ENCODE measurements around the gene TAB2. TPM values are rescaled to one million over a fixed set of nuclear protein-coding genes. Genes with fewer than 3 reads are reported as not detected.

The TAB2 gene
- total RNA-seq, 1 experiment from 2014 or later, result 52.2 TPM

DNA sequence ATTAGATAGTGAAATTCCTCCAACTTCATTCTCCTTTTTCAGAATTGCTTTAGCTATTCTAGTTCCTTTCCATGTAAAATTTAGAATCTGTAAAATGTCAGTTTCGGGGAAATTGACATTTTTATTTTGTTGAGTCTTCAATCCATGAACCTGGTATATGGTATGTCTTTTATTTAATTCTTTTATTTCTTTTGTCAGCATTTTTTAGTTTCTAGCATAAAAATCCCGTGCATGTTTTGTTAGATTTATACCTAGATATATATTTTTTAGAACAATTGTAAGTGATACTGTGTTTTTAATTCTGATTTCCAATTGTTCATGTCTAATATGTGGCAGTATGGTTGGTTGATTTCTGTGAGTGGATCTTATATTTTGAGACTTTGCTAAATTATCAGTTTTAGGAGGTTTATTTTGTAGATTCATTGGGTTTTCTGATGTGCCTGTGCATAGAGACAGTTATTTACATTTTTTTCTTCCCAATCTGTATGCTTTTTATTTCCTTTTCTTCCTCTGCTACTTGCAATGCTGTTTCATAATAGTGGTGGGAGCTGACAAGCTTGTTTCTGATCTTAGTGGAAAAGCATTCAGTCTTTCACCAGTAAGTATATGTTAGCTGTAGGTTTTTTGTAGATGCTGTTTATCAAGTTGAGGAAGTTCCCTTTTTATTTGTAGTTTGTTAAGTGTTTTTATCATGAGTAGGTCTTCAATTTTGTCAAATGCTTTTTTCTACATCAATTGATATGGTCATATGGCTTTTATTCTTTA is 13.7 kb downstream of the TAB2 start:
- no peak for DNase-seq (ENCODE audit: low spot score)
- Histone ChIP-seq H3K9me3 (ENCODE audit: low read depth, low read length, poor library complexity, severe bottlenecking) (no peaks in the 10 kb centered on the region), H3K4me3 (ENCODE audit: low read depth, low read length, poor library complexity, severe bottlenecking) (no peak overlapping the region), H3K27ac (ENCODE audit: low read depth, low read length, poor library complexity, severe bottlenecking) (no peak overlapping the region), H3K36me3 (ENCODE audit: insufficient read depth, low read length, poor library complexity, severe bottlenecking) (peaks cover under 1% of the 10 kb centered on the region), H3K4me1 (ENCODE audit: insufficient read depth, low read length, poor library complexity, severe bottlenecking) (peaks cover 21% of the 10 kb centered on the region), H3K27me3 (replicated peaks; ENCODE audit: insufficient read depth, low read depth, low read length, poor library complexity) (no peaks in the 10 kb centered on the region)
- TF ChIP-seq EZH2 (IDR thresholded peaks at IDR 0.05; ENCODE audit: borderline replicate concordance, low read depth, low read length, poor library complexity, severe bottlenecking), result no peak
- TF ChIP-seq, protein P1, sequence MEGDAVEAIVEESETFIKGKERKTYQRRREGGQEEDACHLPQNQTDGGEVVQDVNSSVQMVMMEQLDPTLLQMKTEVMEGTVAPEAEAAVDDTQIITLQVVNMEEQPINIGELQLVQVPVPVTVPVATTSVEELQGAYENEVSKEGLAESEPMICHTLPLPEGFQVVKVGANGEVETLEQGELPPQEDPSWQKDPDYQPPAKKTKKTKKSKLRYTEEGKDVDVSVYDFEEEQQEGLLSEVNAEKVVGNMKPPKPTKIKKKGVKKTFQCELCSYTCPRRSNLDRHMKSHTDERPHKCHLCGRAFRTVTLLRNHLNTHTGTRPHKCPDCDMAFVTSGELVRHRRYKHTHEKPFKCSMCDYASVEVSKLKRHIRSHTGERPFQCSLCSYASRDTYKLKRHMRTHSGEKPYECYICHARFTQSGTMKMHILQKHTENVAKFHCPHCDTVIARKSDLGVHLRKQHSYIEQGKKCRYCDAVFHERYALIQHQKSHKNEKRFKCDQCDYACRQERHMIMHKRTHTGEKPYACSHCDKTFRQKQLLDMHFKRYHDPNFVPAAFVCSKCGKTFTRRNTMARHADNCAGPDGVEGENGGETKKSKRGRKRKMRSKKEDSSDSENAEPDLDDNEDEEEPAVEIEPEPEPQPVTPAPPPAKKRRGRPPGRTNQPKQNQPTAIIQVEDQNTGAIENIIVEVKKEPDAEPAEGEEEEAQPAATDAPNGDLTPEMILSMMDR (conservative IDR thresholded peaks at IDR 0.05; ENCODE audit: low read depth, low read length), result no peak
- ChIA-PET POLR2A (ENCODE audit: low non-redundant PET) (interaction anchor here (0.6 kb wide), 1 partner anchor 329 kb away, joined by 3 read pairs; no protein-coding TSS in a partner anchor), CTCF (no interaction called here)
- intact Hi-C loops (cut with micrococcal nuclease; ENCODE audit: unreplicated experiment), result no loop called here
- no TSS peak for BruUV-seq (replicated peaks)

GRCh38 chr6:149331871-149332270 is 14.4 kb downstream of the TAB2 start:
- no peaks in the 10 kb centered on the region for H3K27me3 ChIP-seq (replicated peaks; ENCODE audit: insufficient read depth, low read depth, low read length, poor library complexity)
- no peaks in the 10 kb centered on the region for H3K9me3 ChIP-seq (ENCODE audit: low read depth, low read length, poor library complexity, severe bottlenecking)
- intact Hi-C loops (cut with micrococcal nuclease; ENCODE audit: unreplicated experiment), result no loop called here
- no TSS peak for BruUV-seq (replicated peaks)
- POLR2A ChIA-PET (ENCODE audit: low non-redundant PET), result no interaction called here
- H3K4me3 ChIP-seq (ENCODE audit: low read depth, low read length, poor library complexity, severe bottlenecking), result no peak overlapping the region
- H3K4me1 ChIP-seq (ENCODE audit: insufficient read depth, low read length, poor library complexity, severe bottlenecking), result peaks cover 27% of the 10 kb centered on the region
- no peaks in the 10 kb centered on the region for H3K36me3 ChIP-seq (ENCODE audit: insufficient read depth, low read length, poor library complexity, severe bottlenecking)
- no peak for DNase-seq (ENCODE audit: low spot score)
- no peak for TF ChIP-seq EZH2 (IDR thresholded peaks at IDR 0.05; ENCODE audit: borderline replicate concordance, low read depth, low read length, poor library complexity, severe bottlenecking)
- TF ChIP-seq, protein P1 (conservative IDR thresholded peaks at IDR 0.05; ENCODE audit: low read depth, low read length), result no peak
- H3K27ac ChIP-seq (ENCODE audit: low read depth, low read length, poor library complexity, severe bottlenecking), result no peak overlapping the region
- CTCF ChIA-PET, result no interaction called here

- H3K4me1 ChIP-seq (ENCODE audit: insufficient read depth, low read length, poor library complexity, severe bottlenecking), result peaks cover 34% of the 10 kb centered on the region
- H3K36me3 ChIP-seq (ENCODE audit: insufficient read depth, low read length, poor library complexity, severe bottlenecking), result no peaks in the 10 kb centered on the region
- no TSS peak for BruUV-seq (replicated peaks)
- TF ChIP-seq, protein P1 (conservative IDR thresholded peaks at IDR 0.05; ENCODE audit: low read depth, low read length), result no peak
- TF ChIP-seq EZH2 (IDR thresholded peaks at IDR 0.05; ENCODE audit: borderline replicate concordance, low read depth, low read length, poor library complexity, severe bottlenecking), result no peak
- no peak overlapping the region for H3K27ac ChIP-seq (ENCODE audit: low read depth, low read length, poor library complexity, severe bottlenecking)
- no peak overlapping the region for H3K4me3 ChIP-seq (ENCODE audit: low read depth, low read length, poor library complexity, severe bottlenecking)
- H3K27me3 ChIP-seq (replicated peaks; ENCODE audit: insufficient read depth, low read depth, low read length, poor library complexity), result no peaks in the 10 kb centered on the region
- CTCF ChIA-PET, result no interaction called here
- POLR2A ChIA-PET (ENCODE audit: low non-redundant PET), result no interaction called here
- no peak for DNase-seq (ENCODE audit: low spot score)
- no peaks in the 10 kb centered on the region for H3K9me3 ChIP-seq (ENCODE audit: low read depth, low read length, poor library complexity, severe bottlenecking)
- intact Hi-C loops (cut with micrococcal nuclease; ENCODE audit: unreplicated experiment), result no loop called here
Measured at GRCh38 chr6:149332602-149333265, 15.2 kb downstream of the TAB2 start.

Data from A673 (cell line).